ENCODE data around the gene ZP4. TPM values are rescaled to one million over a fixed set of nuclear protein-coding genes. Genes with fewer than 3 reads are reported as not detected.

Gene ZP4
- total and polyA plus RNA-seq, 2 experiments from 2014 or later, result not detected

DNA sequence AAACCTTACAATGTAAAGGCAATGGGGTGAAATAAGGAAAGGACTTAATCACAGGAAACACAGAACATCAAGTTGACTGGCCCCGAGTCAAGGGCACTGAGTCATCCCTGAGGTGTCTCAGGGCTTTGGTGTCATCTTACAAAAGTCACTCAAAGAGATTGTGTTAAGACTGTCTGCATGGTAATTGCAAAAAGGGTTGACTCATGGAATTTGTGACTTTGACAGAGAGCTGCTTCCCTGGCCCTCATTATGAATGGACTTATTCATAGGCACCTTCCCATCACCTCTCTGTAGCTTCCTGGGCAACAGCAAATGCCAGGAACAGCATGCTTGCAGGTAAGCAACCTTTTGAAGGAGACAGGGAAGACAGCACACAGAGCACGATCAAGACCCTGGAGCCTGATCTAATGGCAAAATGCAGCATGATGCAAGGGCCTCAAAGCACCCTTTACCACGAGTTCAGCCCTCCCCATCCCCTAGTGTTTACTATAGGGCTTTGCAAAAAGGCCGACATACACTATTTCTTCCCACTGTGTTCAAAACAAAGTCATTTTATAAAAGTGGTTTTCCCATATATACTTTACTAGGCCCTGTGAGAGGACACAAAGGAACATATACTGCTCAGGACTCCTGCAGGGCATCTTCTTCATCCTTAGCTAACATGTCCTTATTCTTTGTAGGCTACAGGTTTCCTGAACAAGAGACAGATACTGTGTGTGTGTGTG lies 17.1 kb downstream of the ZP4 start:
- H3K36me3 Mint-ChIP-seq (ENCODE audit: low read depth), result no peaks in the 10 kb centered on the region
- Histone ChIP-seq H3K27me3 (ENCODE audit: insufficient read depth) (no peaks in the 10 kb centered on the region), H3K79me2 (replicated peaks; ENCODE audit: insufficient read depth) (no peaks in the 10 kb centered on the region), H2AFZ (0 out of 2 replicates have a peak overlapping the region, but pooled peaks have one; percentile 8), H3K27ac (ENCODE audit: low read depth) (no peak overlapping the region), H3K4me2 (no peak overlapping the region), H3F3A (replicated peaks; ENCODE audit: low read depth) (no peaks in the 10 kb centered on the region), H3K9me2 (ENCODE audit: insufficient read depth) (peaks cover 21% of the 10 kb centered on the region; the same call in 1 of the 2 replicates), H4K20me1 (replicated peaks; ENCODE audit: insufficient read depth) (no peaks in the 10 kb centered on the region), H3K4me3 (no peak overlapping the region), H3K4me1 (ENCODE audit: insufficient read depth) (no peaks in the 10 kb centered on the region), H3K36me3 (ENCODE audit: insufficient read depth) (no peaks in the 10 kb centered on the region)
- peak overlapping the region; percentile 78 for H3K27ac Mint-ChIP-seq
- TF ChIP-seq CREB1 (CRISPR knock-in tag; IDR thresholded peaks at IDR 0.05; ENCODE audit: low read depth), result no peak
- TF ChIP-seq ETS1 (IDR thresholded peaks at IDR 0.05), result no peak
- no peak for TF ChIP-seq STAT1 (IDR thresholded peaks at IDR 0.05; ENCODE audit: unreplicated experiment)
- TF ChIP-seq POLR2AphosphoS5 (IDR thresholded peaks at IDR 0.05; ENCODE audit: low read depth), result no peak
- TF ChIP-seq ZNF462 (CRISPR knock-in tag; IDR thresholded peaks at IDR 0.05), result peak; percentile 77; the same call in 1 of the 2 replicates
- TF ChIP-seq, protein P1, sequence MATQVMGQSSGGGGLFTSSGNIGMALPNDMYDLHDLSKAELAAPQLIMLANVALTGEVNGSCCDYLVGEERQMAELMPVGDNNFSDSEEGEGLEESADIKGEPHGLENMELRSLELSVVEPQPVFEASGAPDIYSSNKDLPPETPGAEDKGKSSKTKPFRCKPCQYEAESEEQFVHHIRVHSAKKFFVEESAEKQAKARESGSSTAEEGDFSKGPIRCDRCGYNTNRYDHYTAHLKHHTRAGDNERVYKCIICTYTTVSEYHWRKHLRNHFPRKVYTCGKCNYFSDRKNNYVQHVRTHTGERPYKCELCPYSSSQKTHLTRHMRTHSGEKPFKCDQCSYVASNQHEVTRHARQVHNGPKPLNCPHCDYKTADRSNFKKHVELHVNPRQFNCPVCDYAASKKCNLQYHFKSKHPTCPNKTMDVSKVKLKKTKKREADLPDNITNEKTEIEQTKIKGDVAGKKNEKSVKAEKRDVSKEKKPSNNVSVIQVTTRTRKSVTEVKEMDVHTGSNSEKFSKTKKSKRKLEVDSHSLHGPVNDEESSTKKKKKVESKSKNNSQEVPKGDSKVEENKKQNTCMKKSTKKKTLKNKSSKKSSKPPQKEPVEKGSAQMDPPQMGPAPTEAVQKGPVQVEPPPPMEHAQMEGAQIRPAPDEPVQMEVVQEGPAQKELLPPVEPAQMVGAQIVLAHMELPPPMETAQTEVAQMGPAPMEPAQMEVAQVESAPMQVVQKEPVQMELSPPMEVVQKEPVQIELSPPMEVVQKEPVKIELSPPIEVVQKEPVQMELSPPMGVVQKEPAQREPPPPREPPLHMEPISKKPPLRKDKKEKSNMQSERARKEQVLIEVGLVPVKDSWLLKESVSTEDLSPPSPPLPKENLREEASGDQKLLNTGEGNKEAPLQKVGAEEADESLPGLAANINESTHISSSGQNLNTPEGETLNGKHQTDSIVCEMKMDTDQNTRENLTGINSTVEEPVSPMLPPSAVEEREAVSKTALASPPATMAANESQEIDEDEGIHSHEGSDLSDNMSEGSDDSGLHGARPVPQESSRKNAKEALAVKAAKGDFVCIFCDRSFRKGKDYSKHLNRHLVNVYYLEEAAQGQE (IDR thresholded peaks at IDR 0.05; ENCODE audit: unreplicated experiment), result no peak
- peaks cover 2% of the 10 kb centered on the region for H3K27me3 Mint-ChIP-seq (ENCODE audit: insufficient read depth, low read depth, poor library complexity)
- H3K9me3 Mint-ChIP-seq, result no peaks in the 10 kb centered on the region
- DNase-seq (ENCODE audit: low spot score) (peak; percentile 44), ATAC-seq (peak; percentile 74)
- H3K4me3 Mint-ChIP-seq, result no peak overlapping the region
- H3K4me1 Mint-ChIP-seq, result peaks cover 17% of the 10 kb centered on the region; the same call in 2 of the 3 replicates

All from GM23338 (cell line).